ENCODE results near the gene TMEM178A.

TMEM178A gene

GRCh38 chr2:39736640-39737039 lies 70.9 kb downstream of the TMEM178A start:
- DNase-seq (ENCODE audit: low read depth in 1 of 2, low spot score in 1 of 2) = no peak

DNA sequence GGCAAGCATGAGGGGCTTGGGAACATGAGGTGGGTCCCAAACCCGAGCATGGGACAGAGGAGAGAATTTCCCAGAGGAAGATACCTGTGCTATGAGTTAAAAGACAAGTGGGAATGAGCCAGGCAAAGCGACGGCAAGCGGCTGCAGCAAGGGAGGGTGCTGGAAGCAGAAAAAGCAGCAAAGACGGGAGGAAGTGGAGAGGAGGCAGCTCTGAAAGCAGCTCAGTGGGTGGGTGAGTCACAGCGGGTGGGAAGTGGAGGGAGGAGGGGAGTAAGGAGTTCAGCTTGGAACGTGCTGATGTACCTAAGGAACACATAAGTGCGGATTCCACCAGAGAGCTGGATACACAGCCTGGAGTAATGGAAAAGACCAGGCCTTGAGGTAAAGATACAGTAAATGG lies 71.9 kb downstream of the TMEM178A start:
- DNase-seq (ENCODE audit: low read depth in 1 of 2, low spot score in 1 of 2) = no peak

DNA sequence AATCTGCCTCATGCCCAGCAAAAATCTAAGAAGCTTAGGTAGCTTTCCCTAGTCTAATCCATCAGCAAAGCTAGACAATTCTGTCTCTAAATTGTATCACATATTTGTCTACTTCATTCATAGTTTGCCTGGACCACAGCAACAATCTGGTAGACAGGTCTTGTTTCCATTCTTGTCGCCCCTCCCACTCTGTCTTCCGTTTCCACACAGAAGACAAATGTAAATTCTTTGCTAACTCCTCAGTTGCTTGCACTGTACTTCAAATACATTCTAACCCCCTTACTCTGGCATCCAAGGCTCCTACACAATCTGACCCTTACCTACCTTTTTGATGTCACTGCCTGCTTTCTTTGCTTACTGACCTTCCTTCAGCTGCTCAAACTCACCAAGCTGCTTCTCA lies 73.2 kb downstream of the TMEM178A start:
- DNase-seq (ENCODE audit: low read depth in 1 of 2, low spot score in 1 of 2) = no peak

- no peak for DNase-seq (ENCODE audit: low read depth in 1 of 2, low spot score in 1 of 2)
Observed at GRCh38 chr2:39739386-39739785, 73.7 kb downstream of the TMEM178A start.

GRCh38 chr2:39741871-39742270 lies 76.2 kb downstream of the TMEM178A start:
- DNase-seq (ENCODE audit: low read depth in 1 of 2, low spot score in 1 of 2) = no peak

- DNase-seq (ENCODE audit: low read depth in 1 of 2, low spot score in 1 of 2) = no peak
Observed at GRCh38 chr2:39743269-39743776, 77.6 kb downstream of the TMEM178A start.

GRCh38 chr2:39755466-39755865 lies 89.7 kb downstream of the TMEM178A start:
- DNase-seq (ENCODE audit: low read depth in 1 of 2, low spot score in 1 of 2) = no peak

GRCh38 chr2:39757156-39757555 lies 91.4 kb downstream of the TMEM178A start:
- no peak for DNase-seq (ENCODE audit: low read depth in 1 of 2, low spot score in 1 of 2)

DNA sequence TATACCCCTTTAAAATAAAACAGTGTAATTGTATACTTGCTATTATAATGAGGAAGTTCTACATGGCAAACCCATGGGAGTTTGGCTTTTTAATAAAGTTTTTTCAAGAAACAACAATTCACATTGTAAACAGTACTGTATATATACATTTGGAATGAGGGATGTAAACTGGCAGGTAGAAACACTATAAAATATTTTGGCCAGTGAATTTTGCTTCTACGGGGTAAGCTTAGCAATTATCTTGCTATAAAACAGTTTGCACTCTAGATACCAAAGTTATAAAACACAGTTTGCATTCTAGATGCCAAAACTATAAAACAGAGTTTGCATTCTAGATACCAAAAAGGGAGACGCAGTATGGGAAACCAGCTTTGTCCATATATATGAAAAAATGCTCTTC lies 96.7 kb downstream of the TMEM178A start:
- no peak for DNase-seq (ENCODE audit: low read depth in 1 of 2, low spot score in 1 of 2)

Data from activated T-helper 1 cell treated with anti-CD3 and anti-CD28 coated beads, Interleukin-2, amount 50 U/mL, for 16 hours (primary cell).